H1 (cell line): Measurements from ENCODE around the gene METRN.

Experiments
- BCL11A ChIP-seq, 2 experiments: IDR thresholded peaks; one replicate each; pipeline ENCODE4 v1.6.1; 2011; ENCODE audit warnings: low read depth in 2 of 2, low read length in 2 of 2, mild to moderate bottlenecking in 2 of 2
- CEBPB ChIP-seq: IDR thresholded peaks from 2 replicates; pipeline ENCODE4 v1.6.1; 2012; ENCODE audit warnings: low read depth, low read length
- EZH2 ChIP-seq: fragments of 200-600 bp; sonication (generic); IDR thresholded peaks from 2 replicates; pipeline ENCODE4 v1.7.1; 2012; ENCODE audit warnings: low read depth, mild to moderate bottlenecking, moderate library complexity, low read length, inconsistent platforms; ENCODE audit not compliant: severe bottlenecking
- HDAC2 ChIP-seq, 2 experiments: fragments of 300-600 bp in 1 of 2; sonication (generic) in 1 of 2; IDR thresholded peaks; 2 replicates each; pipeline ENCODE4 v1.6.1; 2011 to 2012; ENCODE audit warnings: low read depth in 2 of 2, low read length in 2 of 2, mild to moderate bottlenecking in 2 of 2, moderate library complexity in 2 of 2, borderline replicate concordance in 1 of 2, inconsistent platforms in 1 of 2
- MAFK ChIP-seq: IDR thresholded peaks from 2 replicates; pipeline ENCODE4 v1.6.1; 2012; ENCODE audit warnings: low read depth, mild to moderate bottlenecking, improper control_type of control experiment, low read length
- POLR2A ChIP-seq, 2 experiments: IDR thresholded peaks; 1 replicate in 1 of 2; 2 replicates in 1 of 2; pipeline ENCODE4 v1.6.1; 2011; ENCODE audit warnings: low read depth in 2 of 2, low read length in 2 of 2, mild to moderate bottlenecking in 2 of 2; ENCODE audit errors: control extremely low read depth in 1 of 2
- RAD21 ChIP-seq, 2 experiments: IDR thresholded peaks in 1 of 2; conservative IDR thresholded peaks in 1 of 2; 2 replicates each; pipeline ENCODE4 v1.6.1; 2011; ENCODE audit warnings: low read depth in 2 of 2, low read length in 2 of 2, improper control_type of control experiment in 1 of 2, inconsistent platforms in 1 of 2, mild to moderate bottlenecking in 1 of 2, moderate library complexity in 1 of 2
- RNF2 ChIP-seq: fragments of 200-900, 300-1000 bp; sonication (generic); IDR thresholded peaks from 2 replicates; pipeline ENCODE4 v1.7.1; 2016; ENCODE audit warnings: borderline replicate concordance, low read depth, mild to moderate bottlenecking, antibody characterized with exemption, low read length; ENCODE audit not compliant: poor library complexity, severe bottlenecking; ENCODE audit errors: missing control alignments
- SP4 ChIP-seq: IDR thresholded peaks from 2 replicates; pipeline ENCODE4 v1.6.1; 2012; ENCODE audit warnings: low read length, inconsistent platforms
- TF ChIP-seq, protein P1 (sequence below), 3 experiments: IDR thresholded peaks; 1 replicate in 2 of 3; 2 replicates in 1 of 3; pipeline versions ENCODE4 v1.5.1 to v1.6.1; 2011; ENCODE audit warnings: low read length in 3 of 3, mild to moderate bottlenecking in 3 of 3, inconsistent platforms in 2 of 3, low read depth in 1 of 3, moderate library complexity in 1 of 3; ENCODE audit not compliant: insufficient read depth in 1 of 3; ENCODE audit errors: control extremely low read depth in 1 of 3

DNA sequence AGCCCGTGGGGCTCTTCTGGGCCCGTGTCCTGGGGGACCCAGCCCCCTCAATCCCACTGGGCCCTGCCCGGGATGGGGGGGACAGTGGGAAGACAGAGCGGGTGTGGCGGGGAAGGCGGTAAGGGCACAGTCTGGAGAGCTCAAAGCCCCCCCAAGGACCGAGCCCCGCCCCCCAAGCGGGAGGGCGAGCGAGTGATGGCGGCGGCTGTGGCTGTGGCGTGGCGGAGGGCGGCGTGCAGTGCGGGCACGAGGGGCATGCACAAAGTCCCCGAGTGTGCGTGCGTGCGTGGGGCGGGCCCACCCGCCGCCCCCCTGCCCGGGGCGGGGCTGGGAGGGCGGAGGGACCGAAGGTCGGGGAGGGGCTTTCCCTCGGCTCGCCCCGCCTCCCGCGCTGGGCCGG lies 21.2 kb upstream of the METRN start:
- TF ChIP-seq SP4 (no peak), CEBPB (no peak), EZH2 (no peak), RNF2 (no peak), BCL11A (IDR thresholded peaks at IDR 0.05; ENCODE audit: low read depth in 2 of 2, low read length in 2 of 2) (no peak), POLR2A (IDR thresholded peaks at IDR 0.05; ENCODE audit: control extremely low read depth in 1 of 2, low read depth in 2 of 2, low read length in 2 of 2) (no peak), RAD21 (IDR thresholded peaks at IDR 0.05 in 1 of 2, conservative IDR thresholded peaks at IDR 0.05 in 1 of 2; ENCODE audit: low read depth in 2 of 2, low read length in 2 of 2) (no peak), MAFK (no peak), HDAC2 (IDR thresholded peaks at IDR 0.05; ENCODE audit: borderline replicate concordance in 1 of 2, low read depth in 2 of 2, low read length in 2 of 2) (no peak)
- TF ChIP-seq, protein P1, sequence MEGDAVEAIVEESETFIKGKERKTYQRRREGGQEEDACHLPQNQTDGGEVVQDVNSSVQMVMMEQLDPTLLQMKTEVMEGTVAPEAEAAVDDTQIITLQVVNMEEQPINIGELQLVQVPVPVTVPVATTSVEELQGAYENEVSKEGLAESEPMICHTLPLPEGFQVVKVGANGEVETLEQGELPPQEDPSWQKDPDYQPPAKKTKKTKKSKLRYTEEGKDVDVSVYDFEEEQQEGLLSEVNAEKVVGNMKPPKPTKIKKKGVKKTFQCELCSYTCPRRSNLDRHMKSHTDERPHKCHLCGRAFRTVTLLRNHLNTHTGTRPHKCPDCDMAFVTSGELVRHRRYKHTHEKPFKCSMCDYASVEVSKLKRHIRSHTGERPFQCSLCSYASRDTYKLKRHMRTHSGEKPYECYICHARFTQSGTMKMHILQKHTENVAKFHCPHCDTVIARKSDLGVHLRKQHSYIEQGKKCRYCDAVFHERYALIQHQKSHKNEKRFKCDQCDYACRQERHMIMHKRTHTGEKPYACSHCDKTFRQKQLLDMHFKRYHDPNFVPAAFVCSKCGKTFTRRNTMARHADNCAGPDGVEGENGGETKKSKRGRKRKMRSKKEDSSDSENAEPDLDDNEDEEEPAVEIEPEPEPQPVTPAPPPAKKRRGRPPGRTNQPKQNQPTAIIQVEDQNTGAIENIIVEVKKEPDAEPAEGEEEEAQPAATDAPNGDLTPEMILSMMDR (IDR thresholded peaks at IDR 0.05; ENCODE audit: control extremely low read depth in 1 of 3, insufficient read depth in 1 of 3, low read depth in 1 of 3, low read length in 3 of 3) = no peak
